ENCODE results near the gene SAMMSON. TPM values are rescaled to one million over a fixed set of nuclear protein-coding genes. Genes with fewer than 3 reads are reported as not detected.

The SAMMSON gene
- total and polyA plus RNA-seq, 11 donors = not detected

DNA sequence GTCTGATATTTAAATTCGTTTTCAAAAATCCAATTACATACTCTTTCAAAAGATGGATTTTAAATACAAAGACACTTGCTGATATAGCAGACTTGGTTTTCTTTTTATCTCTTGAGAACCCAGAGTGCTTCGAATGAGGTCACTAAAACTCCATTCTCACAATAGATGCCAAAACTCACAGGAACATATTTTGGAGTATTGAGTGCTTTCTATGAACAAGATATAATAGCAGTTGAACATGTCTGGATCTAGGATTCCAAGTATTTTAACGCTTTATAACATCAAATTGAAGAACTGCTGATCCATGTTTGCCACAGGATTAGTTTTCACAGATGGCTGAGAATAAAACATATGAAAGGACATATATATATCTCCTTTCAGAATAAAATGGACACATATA, 113.2 kb downstream of the SAMMSON start:
- 46 to 68% (median 61%) methylated on average over 3 of the region's 3 CpGs for WGBS, 4 donors
- no peak for TF ChIP-seq POLR2A (IDR thresholded peaks at IDR 0.05)
- TF ChIP-seq, protein P1, sequence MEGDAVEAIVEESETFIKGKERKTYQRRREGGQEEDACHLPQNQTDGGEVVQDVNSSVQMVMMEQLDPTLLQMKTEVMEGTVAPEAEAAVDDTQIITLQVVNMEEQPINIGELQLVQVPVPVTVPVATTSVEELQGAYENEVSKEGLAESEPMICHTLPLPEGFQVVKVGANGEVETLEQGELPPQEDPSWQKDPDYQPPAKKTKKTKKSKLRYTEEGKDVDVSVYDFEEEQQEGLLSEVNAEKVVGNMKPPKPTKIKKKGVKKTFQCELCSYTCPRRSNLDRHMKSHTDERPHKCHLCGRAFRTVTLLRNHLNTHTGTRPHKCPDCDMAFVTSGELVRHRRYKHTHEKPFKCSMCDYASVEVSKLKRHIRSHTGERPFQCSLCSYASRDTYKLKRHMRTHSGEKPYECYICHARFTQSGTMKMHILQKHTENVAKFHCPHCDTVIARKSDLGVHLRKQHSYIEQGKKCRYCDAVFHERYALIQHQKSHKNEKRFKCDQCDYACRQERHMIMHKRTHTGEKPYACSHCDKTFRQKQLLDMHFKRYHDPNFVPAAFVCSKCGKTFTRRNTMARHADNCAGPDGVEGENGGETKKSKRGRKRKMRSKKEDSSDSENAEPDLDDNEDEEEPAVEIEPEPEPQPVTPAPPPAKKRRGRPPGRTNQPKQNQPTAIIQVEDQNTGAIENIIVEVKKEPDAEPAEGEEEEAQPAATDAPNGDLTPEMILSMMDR (IDR thresholded peaks at IDR 0.05) = no peak
- Histone ChIP-seq H3K27me3 (peaks cover 0 to 7% (median 0%) of the 10 kb centered on the region in 9 donors), H3K9me3 (no peaks in the 10 kb centered on the region), H3K27ac (no peak overlapping the region), H3K4me1 (no peaks in the 10 kb centered on the region), H3K36me3 (no peaks in the 10 kb centered on the region), H3K4me3 (no peak overlapping the region)
- DNase-seq (no peak), ATAC-seq (no peak)
- intact Hi-C loops (cut with DNase I) = no loop called here

DNA sequence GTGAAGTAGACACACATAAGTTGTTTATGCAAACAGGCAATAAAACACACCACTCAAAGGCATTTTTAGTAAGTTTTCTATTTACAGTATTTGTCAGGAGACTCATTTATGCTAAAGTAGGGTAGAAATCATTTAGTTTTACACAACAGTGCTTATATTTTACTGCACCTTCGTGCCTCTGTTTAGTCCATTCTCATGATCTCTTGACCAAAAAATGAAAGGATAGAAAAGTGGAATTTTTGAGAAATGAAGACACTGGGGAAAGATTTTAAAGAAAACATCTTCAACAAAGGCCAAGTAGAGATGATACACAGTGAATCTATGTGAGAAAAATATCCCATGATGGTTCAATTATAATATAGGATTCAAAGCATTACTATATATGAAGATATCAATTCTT, 114.9 kb downstream of the SAMMSON start:
- Histone ChIP-seq H3K4me3 (no peak overlapping the region), H3K27me3 (peaks cover 0 to 2% (median 0%) of the 10 kb centered on the region in 9 donors), H3K27ac (no peak overlapping the region), H3K36me3 (no peaks in the 10 kb centered on the region), H3K9me3 (no peaks in the 10 kb centered on the region), H3K4me1 (no peaks in the 10 kb centered on the region)
- ATAC-seq (no peak), DNase-seq (no peak)
- WGBS, 4 donors = 42 to 67% (median 51%) methylated on average over 1 of the region's 1 CpG
- TF ChIP-seq, protein P1 (IDR thresholded peaks at IDR 0.05) = no peak
- no peak for TF ChIP-seq POLR2A (IDR thresholded peaks at IDR 0.05)
- intact Hi-C loops (cut with DNase I) = no loop called here

DNA sequence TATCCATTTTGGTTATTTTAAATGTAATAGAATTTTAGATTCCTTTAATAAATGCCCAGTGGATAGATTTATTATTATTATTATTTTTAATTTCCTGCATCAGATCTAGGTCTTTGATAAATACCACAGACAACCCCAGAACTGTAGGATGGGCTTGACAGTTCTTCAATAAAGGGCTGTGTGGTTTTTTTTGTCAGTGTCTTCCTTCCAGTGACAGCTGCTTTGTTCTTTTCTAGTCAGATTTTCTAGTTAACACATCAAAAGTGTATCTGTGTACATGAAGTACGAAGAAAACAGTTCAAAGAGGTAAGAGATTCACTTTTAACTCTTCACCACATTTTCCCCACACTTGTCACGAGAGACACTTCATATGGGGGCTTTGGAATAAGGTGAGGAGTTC, 120.3 kb downstream of the SAMMSON start:
- H3K4me3 ChIP-seq = no peak overlapping the region
- intact Hi-C loops (cut with DNase I) = no loop called here
- DNase-seq (no peak), ATAC-seq (no peak)
- WGBS, 4 donors = 79 to 86% (median 83%) methylated on average over 2 of the region's 2 CpGs
- no peaks in the 10 kb centered on the region for H3K9me3 ChIP-seq
- H3K4me1 ChIP-seq = no peaks in the 10 kb centered on the region
- no peak overlapping the region for H3K27ac ChIP-seq
- H3K36me3 ChIP-seq = no peaks in the 10 kb centered on the region
- no peaks in the 10 kb centered on the region for H3K27me3 ChIP-seq
- no peak for TF ChIP-seq POLR2A (IDR thresholded peaks at IDR 0.05)
- TF ChIP-seq, protein P1 (IDR thresholded peaks at IDR 0.05) = no peak
